ENCODE results near the gene DNPH1.
A peak's percentile ranks its signal among the peaks of the same experiment; 100 is the strongest.

Gene DNPH1

GRCh38 chr6:43178951-43179830, 50.1 kb downstream of the DNPH1 start:
- Histone ChIP-seq H3K4me1 (ENCODE audit: control extremely low read depth in 1 of 4, control insufficient read depth in 4 of 4, insufficient read depth in 4 of 4, low read length in 3 of 4) (peaks cover 8 to 39% (median 29%) of the 10 kb centered on the region in 4 experiments), H3K27me3 (replicated peaks in 2 of 5; ENCODE audit: control insufficient read depth in 4 of 5, insufficient read depth in 5 of 5, low read length in 4 of 5) (no peaks in the 10 kb centered on the region), H3K27ac (ENCODE audit: insufficient read depth in 1 of 2, low read depth in 1 of 2, low read length in 2 of 2, poor library complexity in 1 of 2, severe bottlenecking in 2 of 2) (no peak overlapping the region), H3K36me3 (ENCODE audit: control insufficient read depth in 4 of 4, insufficient read depth in 4 of 4, low read length in 3 of 4) (peaks cover 7 to 48% (median 28%) of the 10 kb centered on the region in 4 experiments), H3K4me3 (ENCODE audit: control insufficient read depth in 1 of 7, extremely low read depth in 1 of 7, insufficient read depth in 4 of 7, low read depth in 2 of 7, low read length in 6 of 7) (no peak overlapping the region), H3K9me3 (ENCODE audit: control extremely low read depth in 1 of 5, control insufficient read depth in 4 of 5, insufficient read depth in 2 of 5, low read depth in 1 of 5, low read length in 4 of 5) (no peaks in the 10 kb centered on the region)
- WGBS (ENCODE audit: insufficient coverage): 95% methylated on average over 15 of the region's 20 CpGs
- CTCF ChIA-PET: interaction anchor here (1.3 kb wide), 1 partner anchor 9 kb away, joined by 4 read pairs; the partner anchor contains the start of gene SRF
- POLR2A ChIA-PET: interaction anchor here (0.6 kb wide), 1 partner anchor 1009 kb away, joined by 3 read pairs; no protein-coding TSS in a partner anchor
- no peak for DNase-seq

- H3K36me3 ChIP-seq (ENCODE audit: control insufficient read depth in 4 of 4, insufficient read depth in 4 of 4, low read length in 3 of 4): peaks cover 7 to 50% (median 27%) of the 10 kb centered on the region in 4 experiments
- no peak for DNase-seq
- H3K27ac ChIP-seq (ENCODE audit: insufficient read depth in 1 of 2, low read depth in 1 of 2, low read length in 2 of 2, poor library complexity in 1 of 2, severe bottlenecking in 2 of 2): no peak overlapping the region
- WGBS (ENCODE audit: insufficient coverage): 95% methylated on average over 6 of the region's 12 CpGs
- CTCF ChIA-PET: interaction anchor here (1.3 kb wide), 1 partner anchor 8 kb away, joined by 4 read pairs; the partner anchor contains the start of gene SRF
- no peak overlapping the region for H3K4me3 ChIP-seq (ENCODE audit: control insufficient read depth in 1 of 7, extremely low read depth in 1 of 7, insufficient read depth in 4 of 7, low read depth in 2 of 7, low read length in 6 of 7)
- H3K27me3 ChIP-seq (replicated peaks in 2 of 5; ENCODE audit: control insufficient read depth in 4 of 5, insufficient read depth in 5 of 5, low read length in 4 of 5): no peaks in the 10 kb centered on the region
- H3K9me3 ChIP-seq (ENCODE audit: control extremely low read depth in 1 of 5, control insufficient read depth in 4 of 5, insufficient read depth in 2 of 5, low read depth in 1 of 5, low read length in 4 of 5): no peaks in the 10 kb centered on the region
- peaks cover 13 to 45% (median 36%) of the 10 kb centered on the region in 4 experiments for H3K4me1 ChIP-seq (ENCODE audit: control extremely low read depth in 1 of 4, control insufficient read depth in 4 of 4, insufficient read depth in 4 of 4, low read length in 3 of 4)
- POLR2A ChIA-PET: no interaction called here
Observed at GRCh38 chr6:43178150-43178549, 51.1 kb downstream of the DNPH1 start.

GRCh38 chr6:43176423-43176786, 52.9 kb downstream of the DNPH1 start:
- peaks cover 17 to 39% (median 33%) of the 10 kb centered on the region in 4 experiments for H3K4me1 ChIP-seq (ENCODE audit: control extremely low read depth in 1 of 4, control insufficient read depth in 4 of 4, insufficient read depth in 4 of 4, low read length in 3 of 4)
- CTCF ChIA-PET: no interaction called here
- no peak for DNase-seq

GRCh38 chr6:43175676-43176422, 53.4 kb downstream of the DNPH1 start:
- Histone ChIP-seq H3K9me3 (ENCODE audit: control extremely low read depth in 1 of 5, control insufficient read depth in 4 of 5, insufficient read depth in 2 of 5, low read depth in 1 of 5, low read length in 4 of 5) (no peaks in the 10 kb centered on the region), H3K27me3 (replicated peaks in 2 of 5; ENCODE audit: control insufficient read depth in 4 of 5, insufficient read depth in 5 of 5, low read length in 4 of 5) (no peaks in the 10 kb centered on the region), H3K36me3 (ENCODE audit: control insufficient read depth in 4 of 4, insufficient read depth in 4 of 4, low read length in 3 of 4) (peaks cover 7 to 48% (median 27%) of the 10 kb centered on the region in 4 experiments), H3K4me3 (ENCODE audit: control insufficient read depth in 1 of 7, extremely low read depth in 1 of 7, insufficient read depth in 4 of 7, low read depth in 2 of 7, low read length in 6 of 7) (no peak overlapping the region), H3K4me1 (ENCODE audit: control extremely low read depth in 1 of 4, control insufficient read depth in 4 of 4, insufficient read depth in 4 of 4, low read length in 3 of 4) (peaks cover 17 to 38% (median 32%) of the 10 kb centered on the region in 4 experiments), H3K27ac (ENCODE audit: insufficient read depth in 1 of 2, low read depth in 1 of 2, low read length in 2 of 2, poor library complexity in 1 of 2, severe bottlenecking in 2 of 2) (peak overlapping the region; percentile 52 to 85)
- whole genome bisulfite sequencing (ENCODE audit: insufficient coverage): 98% methylated on average over 8 of the region's 11 CpGs
- POLR2A ChIA-PET: interaction anchor here (1.1 kb wide), 1 partner anchor 163 kb away, joined by 3 read pairs; no protein-coding TSS in a partner anchor
- CTCF ChIA-PET: interaction anchor here (0.5 to 1.2 kb wide), 3 partner anchors 11 to 56 kb away, joined by 3 to 4 read pairs (median 3); no protein-coding TSS in a partner anchor
- no peak for DNase-seq

More at GRCh38 chr6:43176423-43176786, 52.9 kb downstream of the DNPH1 start:
- POLR2A ChIA-PET: no interaction called here
- WGBS (ENCODE audit: insufficient coverage): 95% methylated on average over 5 of the region's 6 CpGs
- peak overlapping the region in 1 of 2 experiments; percentile 85 for H3K27ac ChIP-seq (ENCODE audit: insufficient read depth in 1 of 2, low read depth in 1 of 2, low read length in 2 of 2, poor library complexity in 1 of 2, severe bottlenecking in 2 of 2)
- no peaks in the 10 kb centered on the region for H3K27me3 ChIP-seq (replicated peaks in 2 of 5; ENCODE audit: control insufficient read depth in 4 of 5, insufficient read depth in 5 of 5, low read length in 4 of 5)
- H3K9me3 ChIP-seq (ENCODE audit: control extremely low read depth in 1 of 5, control insufficient read depth in 4 of 5, insufficient read depth in 2 of 5, low read depth in 1 of 5, low read length in 4 of 5): no peaks in the 10 kb centered on the region
- peaks cover 7 to 50% (median 27%) of the 10 kb centered on the region in 4 experiments for H3K36me3 ChIP-seq (ENCODE audit: control insufficient read depth in 4 of 4, insufficient read depth in 4 of 4, low read length in 3 of 4)
- no peak overlapping the region for H3K4me3 ChIP-seq (ENCODE audit: control insufficient read depth in 1 of 7, extremely low read depth in 1 of 7, insufficient read depth in 4 of 7, low read depth in 2 of 7, low read length in 6 of 7)
